ENCODE measurements around the gene ZIM2.

ZIM2 gene

DNA sequence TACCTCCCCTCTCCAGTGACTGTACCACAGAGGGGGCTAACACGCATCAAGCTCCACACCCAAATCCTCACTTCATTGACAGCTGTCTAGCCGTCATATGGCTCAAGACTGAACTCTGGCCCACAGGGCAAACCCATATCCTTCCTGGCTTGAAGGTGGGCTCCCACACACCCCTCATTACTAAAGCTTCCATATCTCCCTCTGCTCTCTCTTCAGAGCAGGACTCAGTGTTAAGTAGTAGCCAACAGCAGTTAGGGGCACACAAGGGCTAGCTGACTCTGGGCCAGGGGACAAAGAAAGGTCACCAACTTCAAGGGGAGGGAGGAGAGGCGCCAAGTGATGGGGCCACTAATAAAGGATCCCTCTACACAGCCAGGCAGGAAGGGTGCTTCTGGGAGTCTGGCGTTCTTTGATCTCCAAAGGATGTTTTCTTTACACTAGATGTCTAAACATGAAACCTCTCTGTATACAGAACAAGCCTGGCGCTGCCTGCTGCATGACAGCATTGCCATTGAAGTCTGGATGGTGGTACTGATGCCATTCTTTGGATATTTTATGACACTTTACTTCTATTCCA is 8.1 kb downstream of the ZIM2 start:
- TF ChIP-seq GATA2 (IDR thresholded peaks at IDR 0.05; ENCODE audit: low read depth, low read length) (no peak), GATA3 (IDR thresholded peaks at IDR 0.05; ENCODE audit: low read depth, low read length) (no peak)

DNA sequence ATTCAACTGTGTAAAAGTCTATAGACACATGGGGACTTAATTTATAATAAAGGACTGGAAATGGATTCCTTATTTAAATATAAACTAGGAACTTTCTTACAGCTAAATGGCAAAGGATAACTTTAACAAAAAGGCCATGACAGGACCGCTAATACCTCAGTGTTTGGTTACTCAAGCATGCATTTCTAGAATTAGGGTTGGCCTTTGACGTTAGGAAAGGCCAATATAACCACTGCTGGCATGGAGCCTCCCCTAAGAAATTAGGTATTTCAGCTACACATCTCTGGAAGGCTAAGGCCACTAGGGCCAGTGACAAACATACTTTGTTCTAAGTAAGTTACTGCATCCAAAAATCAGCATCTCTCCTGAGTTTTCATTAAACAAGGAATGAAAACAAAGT is 9.3 kb downstream of the ZIM2 start:
- TF ChIP-seq GATA2 (IDR thresholded peaks at IDR 0.05; ENCODE audit: low read depth, low read length) (no peak), GATA3 (IDR thresholded peaks at IDR 0.05; ENCODE audit: low read depth, low read length) (no peak)

DNA sequence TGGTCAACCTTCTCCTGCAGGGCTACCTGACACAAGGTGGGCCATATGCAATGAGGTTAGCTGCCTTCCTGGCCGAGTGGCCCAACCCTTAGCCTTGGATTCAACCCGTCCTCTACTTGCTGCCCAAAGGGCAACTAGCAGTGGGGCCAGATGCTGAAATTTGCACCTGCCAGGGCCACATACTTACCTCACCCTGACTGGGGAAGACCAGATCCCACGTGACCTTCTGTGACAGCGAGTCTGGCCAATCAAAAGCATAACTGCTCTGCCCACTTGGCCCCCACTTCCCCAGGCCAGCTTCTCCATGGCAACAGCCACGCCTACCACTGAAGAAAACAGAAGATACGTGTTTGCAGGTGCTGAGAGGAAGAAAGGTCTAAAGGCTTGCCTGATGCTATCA is 10.9 kb downstream of the ZIM2 start:
- TF ChIP-seq GATA3 (IDR thresholded peaks at IDR 0.05; ENCODE audit: low read depth, low read length), result no peak
- TF ChIP-seq GATA2 (IDR thresholded peaks at IDR 0.05; ENCODE audit: low read depth, low read length), result no peak

DNA sequence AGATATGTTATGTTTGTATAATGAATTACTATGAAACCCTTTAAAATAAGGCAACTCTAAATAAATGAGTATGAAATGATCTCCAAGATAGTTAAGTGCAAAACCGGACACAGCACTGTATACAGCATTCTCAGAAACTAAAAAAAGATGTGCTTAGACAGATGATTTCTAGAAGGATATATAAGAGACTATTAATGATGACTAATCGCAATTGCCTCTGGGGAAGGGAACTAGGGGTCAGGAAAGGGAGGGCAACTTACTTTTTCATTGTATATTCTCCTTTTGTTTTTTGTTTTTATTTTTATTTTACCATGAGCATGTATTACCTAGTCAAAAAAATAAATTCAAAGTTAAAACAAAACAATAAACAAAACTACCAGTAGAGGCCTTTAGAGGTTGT is 12.8 kb downstream of the ZIM2 start:
- no peak for TF ChIP-seq GATA2 (IDR thresholded peaks at IDR 0.05; ENCODE audit: low read depth, low read length)

DNA sequence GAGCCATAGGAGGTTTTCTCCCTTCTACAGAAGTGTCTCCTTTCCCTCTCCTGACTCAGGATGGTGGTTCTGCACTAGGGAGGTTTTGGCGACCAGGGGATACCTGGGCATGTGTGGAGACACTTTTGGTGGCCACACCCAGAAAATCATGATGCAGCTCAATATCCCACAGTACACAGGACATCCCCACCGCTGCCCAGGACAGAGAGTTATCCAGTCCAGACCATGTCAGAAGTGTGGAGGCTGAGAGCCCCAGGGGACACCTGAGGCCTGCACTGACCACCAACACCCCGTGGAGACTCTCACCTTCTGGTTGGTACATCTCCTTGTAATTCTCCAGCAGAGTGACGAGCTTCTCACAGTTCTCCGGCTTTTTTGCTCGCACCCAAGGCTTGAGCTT is 16.6 kb downstream of the ZIM2 start:
- no peak for TF ChIP-seq GATA2 (IDR thresholded peaks at IDR 0.05; ENCODE audit: low read depth, low read length)
- no peak for TF ChIP-seq GATA3 (IDR thresholded peaks at IDR 0.05; ENCODE audit: low read depth, low read length)

DNA sequence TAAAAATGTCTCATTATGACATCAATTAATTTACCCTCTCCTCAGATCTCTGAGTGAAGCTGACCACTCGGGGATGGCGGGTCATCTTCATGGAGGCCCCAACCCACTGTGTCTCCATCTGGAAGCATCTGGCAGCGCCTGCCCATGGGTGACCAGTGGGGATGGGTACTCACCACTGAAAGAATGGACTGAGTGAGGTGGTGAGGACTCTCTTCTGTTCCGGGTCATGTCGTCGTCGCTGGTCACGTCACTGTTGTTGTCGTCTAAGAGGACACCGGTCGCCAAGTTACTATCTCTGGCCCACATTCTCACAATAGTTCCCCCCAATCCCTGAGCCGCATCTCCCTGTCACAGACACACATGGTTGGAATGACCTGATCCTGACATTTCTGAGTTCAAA is 17.1 kb downstream of the ZIM2 start:
- TF ChIP-seq GATA3 (IDR thresholded peaks at IDR 0.05; ENCODE audit: low read depth, low read length), result no peak
- no peak for TF ChIP-seq GATA2 (IDR thresholded peaks at IDR 0.05; ENCODE audit: low read depth, low read length)

DNA sequence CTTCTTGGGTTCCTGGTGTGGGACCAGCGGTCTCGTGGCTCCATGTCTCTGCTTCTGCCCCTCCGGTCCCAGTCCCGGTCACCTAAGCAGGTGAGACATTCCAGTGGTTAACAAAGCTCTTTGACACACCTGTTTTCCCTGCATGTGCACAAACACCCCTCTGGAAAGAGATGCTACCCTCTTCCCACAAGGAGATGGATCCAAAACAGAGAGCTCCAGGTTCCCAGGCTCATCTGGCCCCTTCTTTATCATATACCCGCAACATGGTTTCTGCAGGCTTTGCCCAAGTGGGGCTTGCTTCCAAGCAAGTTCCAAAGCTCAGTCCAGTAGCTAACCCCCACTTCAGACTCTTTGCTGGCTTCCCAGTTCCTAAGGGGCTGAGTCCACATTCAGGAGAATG is 17.8 kb downstream of the ZIM2 start:
- TF ChIP-seq GATA2 (IDR thresholded peaks at IDR 0.05; ENCODE audit: low read depth, low read length) (no peak), GATA3 (IDR thresholded peaks at IDR 0.05; ENCODE audit: low read depth, low read length) (no peak)

DNA sequence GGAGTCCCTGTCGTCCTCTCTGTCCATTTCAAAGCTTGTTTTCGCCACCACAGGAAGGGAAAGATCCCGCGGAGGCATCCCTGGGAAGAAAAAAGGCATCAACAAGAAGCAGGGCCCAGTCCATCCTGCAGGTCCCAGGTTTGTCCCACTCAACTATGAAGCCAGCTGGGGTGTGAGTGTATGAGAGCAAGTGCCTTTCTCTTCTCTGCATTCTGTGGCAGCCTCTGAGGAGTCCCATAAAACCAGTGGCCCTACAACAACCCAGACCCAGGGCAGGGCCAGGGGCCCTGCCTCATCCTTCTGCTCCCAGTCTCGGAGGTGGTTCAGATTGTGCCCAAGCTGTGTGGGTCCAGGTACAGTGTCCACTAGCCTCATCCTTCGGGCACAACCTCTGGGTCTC is 18.9 kb downstream of the ZIM2 start:
- TF ChIP-seq GATA3 (IDR thresholded peaks at IDR 0.05; ENCODE audit: low read depth, low read length) (no peak), GATA2 (IDR thresholded peaks at IDR 0.05; ENCODE audit: low read depth, low read length) (no peak)

DNA sequence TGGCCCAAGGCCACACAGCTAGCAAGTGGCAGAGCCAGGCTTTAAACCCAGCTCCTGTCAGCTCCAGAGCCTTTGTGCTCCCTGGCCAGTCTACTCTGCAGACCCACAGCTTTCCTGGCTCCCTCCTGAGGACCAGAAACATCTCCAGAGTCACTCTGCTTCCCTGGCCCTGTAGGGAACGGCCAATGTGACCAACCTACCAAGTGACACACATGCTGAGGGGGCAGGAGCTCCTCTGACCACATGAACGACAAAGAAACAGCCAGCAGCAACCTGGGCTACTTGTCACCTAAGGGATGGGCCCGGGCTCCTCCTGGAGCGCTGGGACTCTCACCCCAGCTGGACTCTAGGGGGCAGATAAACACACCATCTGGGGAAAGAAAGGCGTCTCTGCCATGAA is 19.3 kb downstream of the ZIM2 start:
- TF ChIP-seq GATA3 (IDR thresholded peaks at IDR 0.05; ENCODE audit: low read depth, low read length), result no peak
- TF ChIP-seq GATA2 (IDR thresholded peaks at IDR 0.05; ENCODE audit: low read depth, low read length), result no peak

DNA sequence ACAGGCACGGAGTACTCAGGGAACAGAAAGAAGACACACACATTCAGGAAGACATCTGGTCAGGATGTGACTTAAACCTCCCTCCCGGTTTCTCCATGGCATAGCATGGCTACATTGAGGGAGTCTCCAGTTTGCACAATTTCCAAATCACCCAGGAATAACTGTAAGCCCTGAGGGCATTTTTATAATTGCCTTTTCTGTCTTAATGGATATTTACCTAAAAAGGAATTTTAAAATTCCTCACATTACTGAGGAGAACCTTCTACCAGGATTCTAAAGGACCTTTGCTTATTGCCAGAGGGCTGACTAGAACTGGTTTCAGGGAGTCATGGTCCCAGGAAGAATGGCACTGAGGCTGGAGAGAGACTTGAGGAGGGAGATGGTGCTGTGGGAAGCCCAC is 21.4 kb downstream of the ZIM2 start:
- TF ChIP-seq GATA3 (IDR thresholded peaks at IDR 0.05; ENCODE audit: low read depth, low read length) (no peak), GATA2 (IDR thresholded peaks at IDR 0.05; ENCODE audit: low read depth, low read length) (no peak)

DNA sequence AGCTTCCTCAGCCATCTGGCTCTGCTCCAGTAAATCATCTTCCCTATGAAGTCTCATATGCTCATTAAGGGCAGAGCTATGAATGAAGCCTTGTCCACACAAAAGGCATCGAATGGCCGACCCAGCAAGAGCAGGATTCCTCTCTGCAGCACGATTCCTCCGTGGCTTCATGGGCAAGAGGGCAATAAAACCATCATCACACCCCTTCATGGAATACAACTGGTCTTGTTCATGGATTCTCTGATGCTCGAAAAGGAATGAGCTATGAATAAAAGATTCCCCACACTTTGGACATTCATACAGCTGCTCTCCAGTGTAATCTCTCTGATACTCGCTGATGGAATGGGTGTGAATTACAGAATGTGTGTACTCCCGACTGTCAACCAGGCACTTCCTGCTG is 25.9 kb downstream of the ZIM2 start:
- TF ChIP-seq GATA2 (IDR thresholded peaks at IDR 0.05; ENCODE audit: low read depth, low read length) (no peak), GATA3 (IDR thresholded peaks at IDR 0.05; ENCODE audit: low read depth, low read length) (no peak)

DNA sequence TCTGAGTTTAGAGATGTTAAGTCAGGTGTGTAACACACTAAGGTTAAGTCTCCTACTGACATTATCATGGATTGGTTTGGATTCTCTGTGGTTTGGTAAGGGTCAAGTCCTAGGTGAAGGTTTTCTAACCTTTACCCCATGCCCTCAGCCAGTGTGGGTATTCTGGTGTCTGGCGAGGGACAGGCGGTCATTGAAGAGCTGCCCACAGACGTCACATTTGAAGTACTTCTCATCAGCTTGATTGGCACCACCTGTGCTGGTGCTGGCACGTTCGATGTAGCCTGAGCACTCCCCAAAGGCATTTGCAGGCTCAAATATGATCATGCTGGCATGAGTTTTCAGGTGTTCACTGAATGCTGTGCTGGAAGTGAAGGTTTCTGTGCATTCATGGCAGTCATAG is 27.0 kb downstream of the ZIM2 start:
- no peak for TF ChIP-seq GATA3 (IDR thresholded peaks at IDR 0.05; ENCODE audit: low read depth, low read length)

DNA sequence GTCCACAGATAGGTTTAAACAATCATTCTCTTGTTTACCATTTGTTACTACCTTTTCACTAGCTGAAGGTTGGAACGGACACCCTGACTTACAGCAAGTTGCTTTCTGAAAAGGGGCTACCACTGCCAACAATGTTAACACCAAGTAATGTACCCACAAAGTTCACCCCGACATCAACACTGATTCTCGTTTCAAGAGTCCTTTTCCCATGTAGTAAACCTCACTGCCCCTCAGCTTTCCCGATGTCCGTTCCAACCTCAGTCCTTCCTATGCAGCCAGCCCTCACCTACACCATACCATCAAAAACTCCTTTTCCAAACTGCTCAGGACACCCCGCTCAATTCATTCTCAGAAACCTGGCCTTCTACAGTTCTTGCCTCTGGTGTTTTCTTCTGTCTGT is 29.0 kb downstream of the ZIM2 start:
- TF ChIP-seq GATA2 (IDR thresholded peaks at IDR 0.05; ENCODE audit: low read depth, low read length), result no peak
- TF ChIP-seq GATA3 (IDR thresholded peaks at IDR 0.05; ENCODE audit: low read depth, low read length), result no peak

DNA sequence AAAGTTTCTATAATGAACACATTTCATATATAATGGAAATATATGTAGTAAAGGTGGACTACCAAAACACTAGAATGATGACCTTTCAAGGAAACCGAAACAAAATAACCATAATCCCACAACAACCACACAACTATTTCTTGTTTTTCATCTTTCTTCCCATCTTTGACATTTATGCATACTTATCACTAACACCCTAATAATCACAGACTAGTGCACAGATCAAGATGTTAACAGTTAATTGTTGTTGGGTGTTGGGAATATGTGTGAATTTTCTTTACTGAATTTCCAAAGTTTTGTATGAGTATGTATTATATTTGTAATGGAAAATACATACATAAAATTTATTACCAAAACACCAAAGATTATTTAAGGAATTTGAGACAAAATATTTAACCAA is 30.3 kb downstream of the ZIM2 start:
- TF ChIP-seq GATA2 (IDR thresholded peaks at IDR 0.05; ENCODE audit: low read depth, low read length) (no peak), GATA3 (IDR thresholded peaks at IDR 0.05; ENCODE audit: low read depth, low read length) (no peak)

DNA sequence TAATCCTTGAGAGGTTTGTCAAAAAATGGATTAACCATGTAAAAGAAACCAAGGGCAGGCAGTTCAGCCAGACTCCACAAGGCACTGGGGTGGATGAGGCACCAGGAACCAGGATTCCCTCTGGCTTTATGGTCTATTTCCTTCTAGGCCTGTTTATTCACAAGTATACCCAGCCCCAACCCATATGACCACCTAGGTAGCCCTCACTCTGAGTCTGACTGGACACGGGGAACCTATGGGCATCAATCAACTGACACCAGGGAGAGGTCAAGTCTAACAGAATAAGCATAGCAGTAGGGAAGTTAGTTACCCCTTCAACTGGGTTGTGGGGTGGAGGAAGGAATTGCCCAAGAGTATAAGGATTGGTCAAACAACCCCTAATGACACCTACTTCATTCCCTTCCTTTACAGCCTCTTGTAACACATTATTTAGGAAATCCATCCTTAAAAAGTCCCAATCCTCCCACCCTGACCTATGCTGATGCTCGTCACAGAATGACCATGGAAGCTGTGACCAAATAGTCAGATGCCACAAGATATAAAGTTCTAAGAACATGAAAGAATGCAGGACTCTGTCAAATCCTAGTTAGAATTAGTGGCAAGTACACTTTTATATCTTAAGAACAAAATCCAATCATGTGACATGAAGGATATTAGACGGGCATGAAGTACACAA is 31.7 kb downstream of the ZIM2 start:
- TF ChIP-seq GATA2 (IDR thresholded peaks at IDR 0.05; ENCODE audit: low read depth, low read length), result no peak
- TF ChIP-seq GATA3 (IDR thresholded peaks at IDR 0.05; ENCODE audit: low read depth, low read length), result no peak

DNA sequence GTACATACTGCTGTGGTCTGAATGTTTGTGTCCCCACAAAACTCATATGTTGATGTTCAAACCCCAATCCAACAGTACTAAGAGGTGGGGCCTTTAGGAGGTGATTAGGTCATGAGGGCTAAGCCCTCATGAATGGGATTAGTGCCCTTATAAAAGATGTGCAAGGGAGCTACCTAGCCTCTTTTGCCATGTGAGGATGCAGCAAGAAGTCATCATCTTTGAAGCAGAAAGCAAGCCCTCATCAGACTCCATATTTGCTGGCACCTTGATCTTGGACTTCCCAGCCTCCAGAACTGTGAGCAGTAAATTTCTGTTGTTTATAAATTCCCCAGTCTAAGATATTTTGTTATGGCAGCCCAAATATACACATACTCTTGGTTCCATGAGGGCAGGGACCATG is 33.9 kb downstream of the ZIM2 start:
- TF ChIP-seq GATA3 (IDR thresholded peaks at IDR 0.05; ENCODE audit: low read depth, low read length), result no peak
- TF ChIP-seq GATA2 (IDR thresholded peaks at IDR 0.05; ENCODE audit: low read depth, low read length), result no peak

Data from SH-SY5Y (cell line).